GM12891 (cell line): ENCODE data around the gene RTL5.

Experiments
- POLR2A ChIP-seq: IDR thresholded peaks from 2 replicates; pipeline ENCODE4 v1.6.1; 2011; ENCODE audit warnings: low read depth, low read length, control low read depth
- POLR2AphosphoS5 ChIP-seq: IDR thresholded peaks from 2 replicates; pipeline ENCODE4 v1.6.1; 2011; ENCODE audit warnings: low read depth, low read length, control low read depth
- SPI1 ChIP-seq: IDR thresholded peaks from 2 replicates; pipeline ENCODE4 v1.6.1; 2011; ENCODE audit warnings: low read depth, low read length, control low read depth
- TAF1 ChIP-seq: IDR thresholded peaks from 2 replicates; pipeline ENCODE4 v1.6.1; 2011; ENCODE audit warnings: low read depth, low read length, control low read depth

- TF ChIP-seq POLR2AphosphoS5 (no peak), POLR2A (no peak), TAF1 (no peak), SPI1 (no peak)
Observed at GRCh38 chrX:72080800-72081199, 50.9 kb downstream of the RTL5 start.
